Measurements from ENCODE around the gene ONECUT2.

GRCh38 chr18:57480733-57481132 lies 45.6 kb downstream of the ONECUT2 start:
- TF ChIP-seq RAD21 (IDR thresholded peaks at IDR 0.05): no peak
- TF ChIP-seq CTCF (IDR thresholded peaks at IDR 0.05; ENCODE audit: low read depth, low read length, missing input control): no peak
